ENCODE results near the gene IMPDH1.

- TF ChIP-seq SP1 (IDR thresholded peaks at IDR 0.05; ENCODE audit: low read depth, low read length) (no peak), POLR2A (IDR thresholded peaks at IDR 0.05; ENCODE audit: low read depth, low read length) (no peak), SMC3 (IDR thresholded peaks at IDR 0.05; ENCODE audit: borderline replicate concordance, low read length) (no peak), MAX (IDR thresholded peaks at IDR 0.05; ENCODE audit: low read depth, low read length) (no peak), CBX5 (IDR thresholded peaks at IDR 0.05; ENCODE audit: low read depth) (no peak), ZBTB4 (CRISPR knock-in tag; IDR thresholded peaks at IDR 0.05) (no peak), SIN3A (IDR thresholded peaks at IDR 0.05; ENCODE audit: low read depth, low read length) (no peak), TARDBP (IDR thresholded peaks at IDR 0.05; ENCODE audit: borderline replicate concordance) (no peak), DPF2 (IDR thresholded peaks at IDR 0.05) (no peak)
- TF ChIP-seq, protein P1, sequence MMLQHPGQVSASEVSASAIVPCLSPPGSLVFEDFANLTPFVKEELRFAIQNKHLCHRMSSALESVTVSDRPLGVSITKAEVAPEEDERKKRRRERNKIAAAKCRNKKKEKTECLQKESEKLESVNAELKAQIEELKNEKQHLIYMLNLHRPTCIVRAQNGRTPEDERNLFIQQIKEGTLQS (IDR thresholded peaks at IDR 0.05; ENCODE audit: borderline replicate concordance, extremely low read depth, low read depth, low read length) = no peak
- TF ChIP-seq, protein P2, sequence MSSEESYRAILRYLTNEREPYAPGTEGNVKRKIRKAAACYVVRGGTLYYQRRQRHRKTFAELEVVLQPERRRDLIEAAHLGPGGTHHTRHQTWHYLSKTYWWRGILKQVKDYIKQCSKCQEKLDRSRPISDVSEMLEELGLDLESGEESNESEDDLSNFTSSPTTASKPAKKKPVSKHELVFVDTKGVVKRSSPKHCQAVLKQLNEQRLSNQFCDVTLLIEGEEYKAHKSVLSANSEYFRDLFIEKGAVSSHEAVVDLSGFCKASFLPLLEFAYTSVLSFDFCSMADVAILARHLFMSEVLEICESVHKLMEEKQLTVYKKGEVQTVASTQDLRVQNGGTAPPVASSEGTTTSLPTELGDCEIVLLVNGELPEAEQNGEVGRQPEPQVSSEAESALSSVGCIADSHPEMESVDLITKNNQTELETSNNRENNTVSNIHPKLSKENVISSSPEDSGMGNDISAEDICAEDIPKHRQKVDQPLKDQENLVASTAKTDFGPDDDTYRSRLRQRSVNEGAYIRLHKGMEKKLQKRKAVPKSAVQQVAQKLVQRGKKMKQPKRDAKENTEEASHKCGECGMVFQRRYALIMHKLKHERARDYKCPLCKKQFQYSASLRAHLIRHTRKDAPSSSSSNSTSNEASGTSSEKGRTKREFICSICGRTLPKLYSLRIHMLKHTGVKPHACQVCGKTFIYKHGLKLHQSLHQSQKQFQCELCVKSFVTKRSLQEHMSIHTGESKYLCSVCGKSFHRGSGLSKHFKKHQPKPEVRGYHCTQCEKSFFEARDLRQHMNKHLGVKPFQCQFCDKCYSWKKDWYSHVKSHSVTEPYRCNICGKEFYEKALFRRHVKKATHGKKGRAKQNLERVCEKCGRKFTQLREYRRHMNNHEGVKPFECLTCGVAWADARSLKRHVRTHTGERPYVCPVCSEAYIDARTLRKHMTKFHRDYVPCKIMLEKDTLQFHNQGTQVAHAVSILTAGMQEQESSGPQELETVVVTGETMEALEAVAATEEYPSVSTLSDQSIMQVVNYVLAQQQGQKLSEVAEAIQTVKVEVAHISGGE (CRISPR knock-in tag; IDR thresholded peaks at IDR 0.05) = no peak
Observed at GRCh38 chr7:128398841-128399135, 11.0 kb downstream of the IMPDH1 start.

Measured in GM12878 (cell line).